Mammary epithelial cell (primary cell): ENCODE measurements around the gene PKP3.

Experiments used
- EZH2 ChIP-seq: IDR thresholded peaks from 2 replicates; pipeline ENCODE4 v1.6.1; 2012; ENCODE audit warnings: low read length, inconsistent platforms, borderline replicate concordance
- TF ChIP-seq, protein P1 (sequence below), 2 donors: IDR thresholded peaks in 1 of 2; conservative IDR thresholded peaks in 1 of 2; 2 replicates each; pipeline ENCODE4 v1.5.1; 2011 to 2012; ENCODE audit warnings: inconsistent platforms in 2 of 2, low read length in 2 of 2, mild to moderate bottlenecking in 2 of 2, control low read depth in 1 of 2, low read depth in 1 of 2; ENCODE audit not compliant: insufficient read depth in 1 of 2; ENCODE audit errors: extremely low read depth in 1 of 2

DNA sequence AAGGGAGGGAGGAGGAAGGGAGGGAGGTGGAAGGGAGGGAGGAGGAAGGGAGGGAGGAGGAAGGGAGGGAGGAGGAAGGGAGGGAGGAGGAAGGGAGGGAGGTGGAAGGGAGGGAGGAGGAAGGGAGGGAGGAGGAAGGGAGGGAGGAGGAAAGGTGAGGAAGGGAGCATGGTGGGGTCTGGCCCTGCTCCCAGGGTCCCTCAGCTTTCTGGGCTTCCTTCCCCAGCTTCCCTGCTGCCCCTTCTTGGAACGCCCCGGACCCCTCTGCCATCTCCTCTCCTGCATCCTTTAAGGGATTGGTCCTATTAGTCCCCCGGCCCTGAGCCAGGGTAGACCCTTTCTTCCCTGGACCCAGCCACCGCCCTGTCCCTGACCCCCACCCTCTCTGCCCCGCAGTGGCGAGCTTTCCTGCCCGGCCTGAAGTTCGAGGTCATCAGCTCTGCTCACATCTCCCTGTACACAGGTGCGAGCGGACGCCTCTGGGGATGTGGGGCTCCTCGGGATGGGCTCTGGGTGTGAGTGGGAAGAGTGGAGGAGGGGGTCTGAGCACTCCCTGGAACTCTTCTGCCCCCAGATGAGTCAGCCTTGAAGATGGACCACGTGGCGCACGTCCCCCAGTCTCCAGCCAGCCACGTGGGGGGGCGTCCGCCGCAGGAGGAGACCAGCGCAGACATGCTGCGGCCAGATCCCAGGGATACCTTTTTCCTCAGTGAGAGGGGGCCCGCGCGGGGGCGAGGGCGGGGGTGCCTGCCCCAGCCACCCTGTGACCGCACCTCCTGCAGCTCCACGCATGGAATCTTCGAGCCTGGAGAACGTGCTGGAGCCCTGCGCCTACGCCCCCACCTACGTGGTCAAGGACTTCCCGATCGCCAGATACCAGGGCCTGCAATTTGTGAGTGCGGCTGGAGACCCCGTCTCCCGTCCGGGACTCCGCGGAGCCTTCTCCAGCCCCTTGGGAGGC, 18.7 kb upstream of the PKP3 start:
- TF ChIP-seq, protein P1, sequence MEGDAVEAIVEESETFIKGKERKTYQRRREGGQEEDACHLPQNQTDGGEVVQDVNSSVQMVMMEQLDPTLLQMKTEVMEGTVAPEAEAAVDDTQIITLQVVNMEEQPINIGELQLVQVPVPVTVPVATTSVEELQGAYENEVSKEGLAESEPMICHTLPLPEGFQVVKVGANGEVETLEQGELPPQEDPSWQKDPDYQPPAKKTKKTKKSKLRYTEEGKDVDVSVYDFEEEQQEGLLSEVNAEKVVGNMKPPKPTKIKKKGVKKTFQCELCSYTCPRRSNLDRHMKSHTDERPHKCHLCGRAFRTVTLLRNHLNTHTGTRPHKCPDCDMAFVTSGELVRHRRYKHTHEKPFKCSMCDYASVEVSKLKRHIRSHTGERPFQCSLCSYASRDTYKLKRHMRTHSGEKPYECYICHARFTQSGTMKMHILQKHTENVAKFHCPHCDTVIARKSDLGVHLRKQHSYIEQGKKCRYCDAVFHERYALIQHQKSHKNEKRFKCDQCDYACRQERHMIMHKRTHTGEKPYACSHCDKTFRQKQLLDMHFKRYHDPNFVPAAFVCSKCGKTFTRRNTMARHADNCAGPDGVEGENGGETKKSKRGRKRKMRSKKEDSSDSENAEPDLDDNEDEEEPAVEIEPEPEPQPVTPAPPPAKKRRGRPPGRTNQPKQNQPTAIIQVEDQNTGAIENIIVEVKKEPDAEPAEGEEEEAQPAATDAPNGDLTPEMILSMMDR (conservative IDR thresholded peaks at IDR 0.05 in 1 of 2, IDR thresholded peaks at IDR 0.05 in 1 of 2; ENCODE audit: extremely low read depth in 1 of 2, insufficient read depth in 1 of 2, low read depth in 1 of 2, low read length in 2 of 2): no peak
- no peak for TF ChIP-seq EZH2
